HG03457 (cell line): ENCODE results near the gene MCM5.
"Not testable (repeated sequence)": the region's sequence is repeated elsewhere in the genome, so short reads cannot be mapped to it uniquely, and the experiment has no call there.

Source experiments
- ATAC-seq: cut with Tn5 transposase; IDR thresholded peaks from one replicate; pipeline ENCODE4 v1.9.1; 2021; ENCODE audit warnings: moderate number of reproducible peaks; ENCODE audit not compliant: unreplicated experiment

MCM5 gene

GRCh38 chr22:35378621-35379020, 21.3 kb upstream of the MCM5 start:
- no peak for ATAC-seq

DNA sequence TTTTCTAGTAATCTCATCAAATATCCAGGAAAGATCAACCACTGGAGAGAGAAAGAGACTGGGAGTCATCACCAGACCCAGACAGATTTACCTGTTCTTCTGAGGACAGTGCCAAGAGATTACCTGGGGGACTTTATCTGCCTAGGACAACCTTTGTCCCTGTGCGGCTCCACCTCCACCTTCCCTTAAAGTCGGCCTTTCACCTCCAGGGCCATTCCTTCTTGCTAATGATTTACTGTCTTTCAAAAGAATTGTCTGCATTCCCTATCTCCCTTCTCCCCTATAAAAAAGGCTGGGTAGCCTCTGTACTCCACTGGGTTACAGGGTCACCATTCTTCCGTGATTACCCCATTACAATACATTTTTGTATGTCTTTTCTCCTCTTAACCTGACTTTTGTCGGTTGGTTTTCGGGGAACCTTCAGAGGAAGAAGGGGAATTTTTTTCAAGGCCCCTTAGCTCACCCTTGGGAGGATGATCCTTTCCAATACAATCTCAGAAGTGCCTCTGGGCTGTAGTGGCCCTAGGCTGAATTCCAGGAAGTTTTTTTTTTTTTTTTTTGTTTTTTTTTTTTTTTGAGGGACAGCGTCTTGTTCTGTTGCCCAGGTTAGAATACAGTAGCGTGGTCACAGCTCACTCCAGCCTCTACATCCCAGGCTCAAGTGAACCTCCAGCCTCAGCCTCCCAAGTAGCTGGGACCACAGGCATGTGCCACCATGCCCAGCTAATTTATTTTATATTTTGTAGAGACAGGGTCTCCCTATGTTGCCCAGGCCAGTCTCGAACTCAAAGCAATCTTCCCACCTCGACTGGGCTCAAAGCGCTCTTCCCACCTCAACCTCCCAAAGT, 20.6 kb upstream of the MCM5 start:
- no peak for ATAC-seq

GRCh38 chr22:35380013-35380412, 19.9 kb upstream of the MCM5 start:
- no peak for ATAC-seq

DNA sequence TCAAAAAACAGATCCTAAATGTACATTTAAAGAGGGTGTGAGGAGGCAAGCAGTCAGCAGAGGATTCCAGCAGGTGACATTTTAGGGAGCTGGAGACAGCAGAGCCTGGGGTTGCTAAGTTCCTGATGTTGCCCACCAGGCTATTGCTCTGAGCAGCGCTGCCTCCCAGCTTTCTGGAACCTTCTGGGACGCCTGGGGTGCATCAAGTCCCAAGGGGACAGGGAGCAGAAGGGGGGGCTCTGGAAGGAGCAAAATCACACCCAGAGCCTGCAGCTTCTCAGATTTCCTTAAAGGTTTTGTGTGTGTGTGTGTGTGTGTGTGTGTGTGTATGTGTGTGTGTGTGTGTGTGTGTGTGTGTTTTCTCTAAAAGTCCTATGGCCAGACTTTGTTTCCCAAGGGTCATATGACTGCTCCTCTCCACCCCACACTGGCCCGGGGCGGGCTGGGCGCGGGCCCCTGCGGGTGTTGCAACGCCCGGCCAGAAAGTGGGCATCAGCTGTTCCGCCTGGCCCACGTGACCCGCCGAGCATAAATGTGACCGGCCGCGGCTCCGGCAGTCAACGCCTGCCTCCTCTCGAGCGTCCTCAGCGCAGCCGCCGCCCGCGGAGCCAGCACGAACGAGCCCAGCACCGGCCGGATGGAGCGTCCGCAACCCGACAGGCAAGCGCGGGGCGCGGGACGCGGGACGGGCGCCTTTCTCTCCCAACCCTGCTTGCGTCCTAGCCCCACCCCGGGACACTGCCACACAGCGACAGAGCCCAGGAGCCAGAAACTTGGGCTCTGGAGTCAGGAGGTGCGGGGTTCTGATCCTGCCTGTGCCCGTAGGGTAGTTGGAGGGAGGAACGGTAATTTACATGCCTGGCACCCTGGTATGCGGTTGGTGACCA, 19.2 kb upstream of the MCM5 start, which contains the start of gene HMOX1:
TSS of gene HMOX1 (plus strand) at position 560 of the 887 bp plus-strand sequence. CDS start at position 638, 78 bp downstream.
- no peak for ATAC-seq

DNA sequence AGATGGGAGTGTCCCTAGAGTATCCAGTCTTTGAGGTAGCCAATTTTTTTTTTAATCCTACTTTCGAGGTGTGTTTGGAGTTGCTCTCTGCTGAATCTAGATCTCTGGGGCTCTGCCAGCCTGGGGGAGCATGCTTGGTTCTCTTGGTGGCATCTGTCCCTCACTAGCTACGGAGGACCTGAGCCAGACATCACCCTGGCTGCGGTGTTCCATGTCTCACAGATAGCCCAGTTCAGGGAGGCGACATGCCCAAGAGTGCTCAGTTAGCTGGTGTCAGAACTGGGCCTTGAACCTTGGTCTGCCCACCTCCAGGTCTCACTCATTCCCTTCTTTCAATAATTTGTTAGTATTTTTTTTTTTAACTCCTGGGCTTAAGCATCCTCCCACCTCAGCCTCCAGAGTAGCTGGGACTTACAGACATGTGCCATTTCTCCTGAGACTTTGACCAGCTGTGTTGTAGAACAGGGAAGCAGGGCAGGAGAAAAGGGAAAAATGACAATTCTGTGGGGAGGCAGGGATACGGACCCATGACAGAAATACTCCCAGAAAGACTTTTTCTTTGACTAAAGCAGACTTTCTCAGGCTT, 18.4 kb upstream of the MCM5 start:
- ATAC-seq, result no peak

DNA sequence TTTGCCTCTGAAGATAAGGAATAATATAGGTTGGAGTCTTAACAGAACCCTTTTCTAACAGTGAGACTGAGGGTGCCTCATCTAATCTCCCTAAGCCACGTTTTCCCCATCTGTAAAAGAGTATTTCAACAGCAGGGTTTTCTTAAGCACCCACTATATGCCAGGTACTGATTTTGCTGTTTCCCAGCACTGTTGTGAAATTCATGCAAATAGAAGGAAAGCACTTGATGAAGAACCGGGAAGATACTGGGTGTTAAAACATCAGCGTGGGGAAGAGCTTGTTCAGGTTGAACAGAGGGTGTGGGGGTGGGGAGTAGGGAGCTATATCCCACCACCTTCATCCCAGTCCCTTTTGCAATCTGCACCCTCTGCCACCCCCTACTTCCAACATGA, 16.3 kb upstream of the MCM5 start:
- ATAC-seq, result no peak

GRCh38 chr22:35384527-35384926, 15.4 kb upstream of the MCM5 start:
- ATAC-seq, result no peak

GRCh38 chr22:35384975-35385588, 14.9 kb upstream of the MCM5 start:
- ATAC-seq, result no peak

- no peak for ATAC-seq
These were observed 13.2 kb upstream of the MCM5 start for GRCh38 chr22:35386670-35387288.

- ATAC-seq, result no peak
These were observed 9.0 kb upstream of the MCM5 start for GRCh38 chr22:35390933-35391332.

GRCh38 chr22:35392357-35392756, 7.6 kb upstream of the MCM5 start:
- no peak for ATAC-seq

DNA sequence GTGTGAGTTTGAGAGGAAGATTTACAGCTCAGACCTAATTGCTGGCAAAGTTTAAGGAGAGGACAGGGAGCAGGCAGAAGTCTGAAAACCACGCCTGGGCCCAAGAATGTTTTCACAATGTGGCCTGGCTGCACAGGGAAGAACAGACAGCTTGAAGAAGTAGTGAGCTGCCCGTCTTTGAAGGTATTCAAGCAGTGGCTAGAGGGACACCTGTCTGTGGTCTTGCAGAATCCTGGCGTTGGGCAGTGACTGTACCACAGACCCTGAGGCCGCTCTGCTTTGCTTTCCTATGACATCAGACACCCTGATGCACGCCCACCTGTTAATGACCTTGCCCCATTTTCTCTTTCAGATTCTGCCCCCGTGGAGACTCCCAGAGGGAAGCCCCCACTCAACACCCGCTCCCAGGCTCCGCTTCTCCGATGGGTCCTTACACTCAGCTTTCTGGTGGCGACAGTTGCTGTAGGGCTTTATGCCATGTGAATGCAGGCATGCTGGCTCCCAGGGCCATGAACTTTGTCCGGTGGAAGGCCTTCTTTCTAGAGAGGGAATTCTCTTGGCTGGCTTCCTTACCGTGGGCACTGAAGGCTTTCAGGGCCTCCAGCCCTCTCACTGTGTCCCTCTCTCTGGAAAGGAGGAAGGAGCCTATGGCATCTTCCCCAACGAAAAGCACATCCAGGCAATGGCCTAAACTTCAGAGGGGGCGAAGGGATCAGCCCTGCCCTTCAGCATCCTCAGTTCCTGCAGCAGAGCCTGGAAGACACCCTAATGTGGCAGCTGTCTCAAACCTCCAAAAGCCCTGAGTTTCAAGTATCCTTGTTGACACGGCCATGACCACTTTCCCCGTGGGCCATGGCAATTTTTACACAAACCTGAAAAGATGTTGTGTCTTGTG, 6.6 kb upstream of the MCM5 start:
- no peak for ATAC-seq

DNA sequence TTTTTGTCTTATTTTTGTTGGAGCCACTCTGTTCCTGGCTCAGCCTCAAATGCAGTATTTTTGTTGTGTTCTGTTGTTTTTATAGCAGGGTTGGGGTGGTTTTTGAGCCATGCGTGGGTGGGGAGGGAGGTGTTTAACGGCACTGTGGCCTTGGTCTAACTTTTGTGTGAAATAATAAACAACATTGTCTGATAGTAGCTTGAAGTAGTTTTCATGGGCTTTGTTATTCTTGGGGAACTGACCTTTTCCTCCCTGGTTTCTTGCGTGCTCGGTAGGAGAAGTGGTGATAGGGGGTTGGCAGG, 6.0 kb upstream of the MCM5 start:
- ATAC-seq, result no peak

- ATAC-seq, result no peak
These were observed 5.0 kb upstream of the MCM5 start for GRCh38 chr22:35394810-35395563.

DNA sequence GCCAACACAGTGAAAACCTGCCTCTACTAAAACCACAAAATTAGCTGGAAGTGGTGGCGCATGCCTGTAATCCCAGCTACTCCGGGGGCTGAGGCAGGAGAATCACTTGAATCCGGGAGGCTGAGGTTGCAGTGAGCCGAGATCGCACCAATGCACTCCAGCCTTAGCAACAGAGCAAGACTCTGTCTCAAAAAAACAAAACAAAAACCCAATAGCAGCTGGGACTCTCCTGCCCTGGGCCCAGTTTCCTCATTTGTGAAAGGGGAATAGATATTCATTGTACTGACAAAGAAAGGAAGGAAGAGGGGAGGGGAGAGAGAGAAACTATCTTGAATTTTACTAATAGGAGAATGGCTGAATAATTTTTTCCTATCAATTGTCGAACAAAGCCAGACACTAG, 3.3 kb upstream of the MCM5 start:
- not testable (repeated sequence) for ATAC-seq

- no peak for ATAC-seq
These were observed 2.6 kb upstream of the MCM5 start for GRCh38 chr22:35397095-35397904.

DNA sequence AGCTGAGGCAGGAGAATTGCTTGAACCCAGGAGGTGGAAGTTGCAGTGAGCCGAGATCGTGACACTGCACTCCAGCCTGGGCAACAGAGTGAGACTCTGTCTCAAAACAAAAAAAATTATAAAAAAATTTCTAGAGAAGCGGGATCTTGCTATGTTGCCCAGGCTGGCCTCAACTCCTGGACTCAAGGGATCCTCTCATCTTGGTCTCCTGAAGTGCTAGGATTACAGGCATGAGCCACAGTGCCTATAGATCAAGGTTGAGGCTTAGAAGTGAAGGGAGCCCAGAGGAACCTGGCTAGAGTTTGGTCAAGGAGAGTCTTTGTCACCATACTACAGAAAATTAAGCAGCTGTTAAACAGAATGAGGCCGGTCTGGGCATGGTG, 1.4 kb upstream of the MCM5 start:
- no peak for ATAC-seq

GRCh38 chr22:35399114-35399677, 744 bp upstream of the MCM5 start:
- no peak for ATAC-seq
